Measurements from ENCODE around the gene CYGB.
A peak's percentile ranks its signal among the peaks of the same experiment; 100 is the strongest.
"Not testable (repeated sequence)": the region's sequence is repeated elsewhere in the genome, so short reads cannot be mapped to it uniquely, and the experiment has no call there.

CYGB gene

GRCh38 chr17:76530811-76531485 is 6.6 kb downstream of the CYGB start:
- no peak for TF ChIP-seq CTCF (conservative IDR thresholded peaks at IDR 0.05; ENCODE audit: control insufficient read depth, insufficient read depth, low read depth, low read length)
- DNase-seq (ENCODE audit: low read depth), result no peak
- no peak overlapping the region for H3K4me3 ChIP-seq (ENCODE audit: control insufficient read depth, low read depth, low read length)

GRCh38 chr17:76530095-76530723 is 7.3 kb downstream of the CYGB start:
- TF ChIP-seq CTCF (conservative IDR thresholded peaks at IDR 0.05; ENCODE audit: control insufficient read depth, insufficient read depth, low read depth, low read length), result no peak
- no peak overlapping the region for H3K4me3 ChIP-seq (ENCODE audit: control insufficient read depth, low read depth, low read length)
- peak; percentile 96 for DNase-seq (ENCODE audit: low read depth)

GRCh38 chr17:76529224-76530094 is 8.1 kb downstream of the CYGB start:
- TF ChIP-seq CTCF (conservative IDR thresholded peaks at IDR 0.05; ENCODE audit: control insufficient read depth, insufficient read depth, low read depth, low read length), result peak; percentile 3
- DNase-seq (ENCODE audit: low read depth), result peak; percentile 98
- no peak overlapping the region for H3K4me3 ChIP-seq (ENCODE audit: control insufficient read depth, low read depth, low read length)

GRCh38 chr17:76528528-76529223 is 8.8 kb downstream of the CYGB start:
- TF ChIP-seq CTCF (conservative IDR thresholded peaks at IDR 0.05; ENCODE audit: control insufficient read depth, insufficient read depth, low read depth, low read length), result peak; percentile 3
- peak; percentile 68 for DNase-seq (ENCODE audit: low read depth)
- no peak overlapping the region for H3K4me3 ChIP-seq (ENCODE audit: control insufficient read depth, low read depth, low read length)

- no peak overlapping the region for H3K4me3 ChIP-seq (ENCODE audit: control insufficient read depth, low read depth, low read length)
- DNase-seq (ENCODE audit: low read depth), result no peak
- no peak for TF ChIP-seq CTCF (conservative IDR thresholded peaks at IDR 0.05; ENCODE audit: control insufficient read depth, insufficient read depth, low read depth, low read length)
These were observed 9.4 kb downstream of the CYGB start for GRCh38 chr17:76528156-76528527.

GRCh38 chr17:76527430-76528111 is 9.9 kb downstream of the CYGB start:
- no peak overlapping the region for H3K4me3 ChIP-seq (ENCODE audit: control insufficient read depth, low read depth, low read length)
- DNase-seq (ENCODE audit: low read depth), result peak; percentile 92
- TF ChIP-seq CTCF (conservative IDR thresholded peaks at IDR 0.05; ENCODE audit: control insufficient read depth, insufficient read depth, low read depth, low read length), result no peak

- H3K4me3 ChIP-seq (ENCODE audit: control insufficient read depth, low read depth, low read length); DNase-seq (ENCODE audit: low read depth): not testable (repeated sequence)
These were observed 10.5 kb downstream of the CYGB start for GRCh38 chr17:76527016-76527415.

- not testable (repeated sequence) for DNase-seq (ENCODE audit: low read depth); H3K4me3 ChIP-seq (ENCODE audit: control insufficient read depth, low read depth, low read length)
These were observed 12.0 kb downstream of the CYGB start for GRCh38 chr17:76525513-76525833.
